ENCODE results near the gene ACIN1.

DNA sequence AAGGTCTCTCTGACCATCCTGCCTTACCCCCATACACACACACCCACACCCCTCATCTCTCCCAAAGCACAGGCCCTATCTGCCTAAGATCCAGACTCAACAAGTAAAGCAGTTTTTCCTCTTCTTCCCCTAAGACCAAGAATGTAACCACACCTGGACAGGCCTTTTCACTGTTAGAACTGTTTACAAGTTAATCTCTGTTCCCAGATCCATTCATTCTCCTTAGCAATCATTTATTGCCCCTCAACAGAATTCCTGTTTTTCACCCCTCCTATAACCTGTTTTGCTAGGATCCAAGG is 11.8 kb upstream of the ACIN1 start:
- TF ChIP-seq, protein P1, sequence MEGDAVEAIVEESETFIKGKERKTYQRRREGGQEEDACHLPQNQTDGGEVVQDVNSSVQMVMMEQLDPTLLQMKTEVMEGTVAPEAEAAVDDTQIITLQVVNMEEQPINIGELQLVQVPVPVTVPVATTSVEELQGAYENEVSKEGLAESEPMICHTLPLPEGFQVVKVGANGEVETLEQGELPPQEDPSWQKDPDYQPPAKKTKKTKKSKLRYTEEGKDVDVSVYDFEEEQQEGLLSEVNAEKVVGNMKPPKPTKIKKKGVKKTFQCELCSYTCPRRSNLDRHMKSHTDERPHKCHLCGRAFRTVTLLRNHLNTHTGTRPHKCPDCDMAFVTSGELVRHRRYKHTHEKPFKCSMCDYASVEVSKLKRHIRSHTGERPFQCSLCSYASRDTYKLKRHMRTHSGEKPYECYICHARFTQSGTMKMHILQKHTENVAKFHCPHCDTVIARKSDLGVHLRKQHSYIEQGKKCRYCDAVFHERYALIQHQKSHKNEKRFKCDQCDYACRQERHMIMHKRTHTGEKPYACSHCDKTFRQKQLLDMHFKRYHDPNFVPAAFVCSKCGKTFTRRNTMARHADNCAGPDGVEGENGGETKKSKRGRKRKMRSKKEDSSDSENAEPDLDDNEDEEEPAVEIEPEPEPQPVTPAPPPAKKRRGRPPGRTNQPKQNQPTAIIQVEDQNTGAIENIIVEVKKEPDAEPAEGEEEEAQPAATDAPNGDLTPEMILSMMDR (IDR thresholded peaks at IDR 0.05; ENCODE audit: insufficient read depth, low read length, poor library complexity, severe bottlenecking): no peak
- TF ChIP-seq EZH2phosphoT487 (conservative IDR thresholded peaks at IDR 0.05; ENCODE audit: low read length): no peak
